ENCODE results near the gene WDR62. TPM values are rescaled to one million over a fixed set of nuclear protein-coding genes. Genes with fewer than 3 reads are reported as not detected.

Gene WDR62
- total RNA-seq, 1 experiment from 2014 or later: 29.6 TPM

DNA sequence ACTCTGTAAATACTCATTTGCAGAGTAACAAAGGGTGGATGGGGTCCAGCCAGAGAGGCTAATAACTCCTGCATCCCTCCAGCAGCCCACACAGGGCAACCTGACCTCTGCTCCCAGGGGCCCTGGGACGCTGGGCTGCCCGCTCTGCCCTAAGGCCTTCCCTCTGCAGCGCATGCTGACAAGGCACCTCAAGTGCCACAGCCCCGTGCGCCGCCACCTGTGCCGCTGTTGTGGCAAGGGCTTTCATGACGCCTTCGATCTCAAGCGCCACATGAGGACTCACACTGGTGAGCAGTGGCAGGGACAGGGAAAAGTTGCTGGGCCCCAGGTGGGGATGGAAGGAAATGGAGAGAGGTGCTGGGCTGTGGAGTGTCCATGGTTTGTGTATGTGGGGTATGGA, 58.0 kb downstream of the WDR62 start:
- CTCF ChIA-PET: no interaction called here
- BruUV-seq (replicated peaks): no TSS peak
- Mint-ChIP-seq H3K27ac (ENCODE audit: unreplicated experiment) (peak overlapping the region; percentile 5), H3K36me3 (ENCODE audit: insufficient read depth, unreplicated experiment) (peaks cover 59% of the 10 kb centered on the region), H3K4me3 (ENCODE audit: low read depth, unreplicated experiment) (peak overlapping the region; percentile 90), H3K4me1 (ENCODE audit: low read depth, unreplicated experiment) (peaks cover 38% of the 10 kb centered on the region), H3K27me3 (ENCODE audit: unreplicated experiment) (peaks cover 12% of the 10 kb centered on the region), H3K9me3 (ENCODE audit: low read depth, unreplicated experiment) (no peaks in the 10 kb centered on the region)
- TF ChIP-seq, protein P1, sequence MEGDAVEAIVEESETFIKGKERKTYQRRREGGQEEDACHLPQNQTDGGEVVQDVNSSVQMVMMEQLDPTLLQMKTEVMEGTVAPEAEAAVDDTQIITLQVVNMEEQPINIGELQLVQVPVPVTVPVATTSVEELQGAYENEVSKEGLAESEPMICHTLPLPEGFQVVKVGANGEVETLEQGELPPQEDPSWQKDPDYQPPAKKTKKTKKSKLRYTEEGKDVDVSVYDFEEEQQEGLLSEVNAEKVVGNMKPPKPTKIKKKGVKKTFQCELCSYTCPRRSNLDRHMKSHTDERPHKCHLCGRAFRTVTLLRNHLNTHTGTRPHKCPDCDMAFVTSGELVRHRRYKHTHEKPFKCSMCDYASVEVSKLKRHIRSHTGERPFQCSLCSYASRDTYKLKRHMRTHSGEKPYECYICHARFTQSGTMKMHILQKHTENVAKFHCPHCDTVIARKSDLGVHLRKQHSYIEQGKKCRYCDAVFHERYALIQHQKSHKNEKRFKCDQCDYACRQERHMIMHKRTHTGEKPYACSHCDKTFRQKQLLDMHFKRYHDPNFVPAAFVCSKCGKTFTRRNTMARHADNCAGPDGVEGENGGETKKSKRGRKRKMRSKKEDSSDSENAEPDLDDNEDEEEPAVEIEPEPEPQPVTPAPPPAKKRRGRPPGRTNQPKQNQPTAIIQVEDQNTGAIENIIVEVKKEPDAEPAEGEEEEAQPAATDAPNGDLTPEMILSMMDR (IDR thresholded peaks at IDR 0.05; ENCODE audit: unreplicated experiment): no peak
- intact Hi-C loops (cut with micrococcal nuclease; ENCODE audit: unreplicated experiment): no loop called here
- no peak for DNase-seq

DNA sequence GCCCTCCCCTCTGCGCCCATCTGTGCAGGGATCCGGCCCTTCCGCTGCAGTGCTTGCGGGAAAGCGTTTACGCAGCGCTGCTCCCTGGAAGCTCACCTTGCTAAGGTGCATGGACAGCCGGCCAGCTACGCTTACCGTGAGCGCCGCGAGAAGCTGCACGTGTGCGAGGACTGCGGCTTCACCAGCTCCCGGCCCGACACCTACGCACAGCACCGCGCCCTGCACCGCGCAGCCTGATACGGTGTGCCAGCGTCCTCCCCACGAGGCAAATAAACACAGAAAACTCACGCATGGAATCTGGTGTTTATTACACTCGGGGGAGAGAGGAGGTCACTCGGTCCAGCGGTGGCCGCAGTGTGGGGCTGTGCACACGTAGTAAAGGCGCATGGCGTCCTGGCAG, 58.7 kb downstream of the WDR62 start:
- H3K36me3 Mint-ChIP-seq (ENCODE audit: insufficient read depth, unreplicated experiment): peaks cover 59% of the 10 kb centered on the region
- TF ChIP-seq, protein P1 (IDR thresholded peaks at IDR 0.05; ENCODE audit: unreplicated experiment): no peak
- no TSS peak for BruUV-seq (replicated peaks)
- H3K27me3 Mint-ChIP-seq (ENCODE audit: unreplicated experiment): peaks cover 12% of the 10 kb centered on the region
- peaks cover 38% of the 10 kb centered on the region for H3K4me1 Mint-ChIP-seq (ENCODE audit: low read depth, unreplicated experiment)
- H3K27ac Mint-ChIP-seq (ENCODE audit: unreplicated experiment): peak overlapping the region; percentile 99
- intact Hi-C loops (cut with micrococcal nuclease; ENCODE audit: unreplicated experiment): no loop called here
- H3K4me3 Mint-ChIP-seq (ENCODE audit: low read depth, unreplicated experiment): peak overlapping the region; percentile 90
- no peaks in the 10 kb centered on the region for H3K9me3 Mint-ChIP-seq (ENCODE audit: low read depth, unreplicated experiment)
- CTCF ChIA-PET: no interaction called here
- no peak for DNase-seq

DNA sequence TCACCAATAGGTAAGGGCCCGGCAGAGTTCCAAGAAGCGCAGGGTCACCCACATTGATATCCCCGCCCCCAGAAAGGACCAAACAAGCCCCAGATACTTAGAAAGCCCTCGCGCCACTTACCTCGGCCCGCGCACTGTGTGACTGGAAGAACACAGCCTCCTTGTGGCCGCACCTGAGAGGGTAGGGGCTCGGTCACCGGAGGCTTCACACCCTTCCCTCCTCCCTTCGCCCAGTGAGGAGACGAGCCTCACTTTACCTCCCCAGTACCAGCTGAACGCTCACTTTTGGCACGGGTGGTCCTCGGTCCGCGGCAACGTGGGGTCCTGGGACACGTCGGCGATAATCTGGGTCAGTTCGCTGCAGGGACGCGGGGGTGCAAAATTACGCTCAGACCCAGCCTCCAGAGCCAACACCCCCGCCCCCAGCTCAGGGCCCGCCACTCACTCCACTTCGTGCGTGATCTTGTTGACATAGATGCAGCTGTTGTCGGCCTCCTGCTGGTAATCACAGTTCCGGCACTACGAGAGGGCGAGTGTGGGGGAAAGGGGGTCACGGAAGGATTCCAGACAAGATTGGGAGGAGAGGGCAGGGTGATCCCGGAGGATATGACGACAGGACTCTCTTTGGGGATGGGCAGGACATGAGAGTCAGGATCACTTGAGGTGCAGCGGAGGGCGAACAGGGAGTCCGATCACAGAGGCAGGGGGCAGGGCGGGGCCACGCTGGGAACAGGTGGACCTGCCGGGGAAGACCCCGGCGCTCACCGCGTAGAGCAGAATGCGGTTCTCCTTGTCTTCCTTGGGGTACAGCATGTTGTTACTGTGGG, 59.4 kb downstream of the WDR62 start:
- BruUV-seq (replicated peaks): TSS peak; percentile 67
- Mint-ChIP-seq H3K36me3 (ENCODE audit: insufficient read depth, unreplicated experiment) (peaks cover 64% of the 10 kb centered on the region), H3K9me3 (ENCODE audit: low read depth, unreplicated experiment) (no peaks in the 10 kb centered on the region), H3K4me3 (ENCODE audit: low read depth, unreplicated experiment) (peak overlapping the region; percentile 90), H3K4me1 (ENCODE audit: low read depth, unreplicated experiment) (peaks cover 38% of the 10 kb centered on the region), H3K27ac (ENCODE audit: unreplicated experiment) (peak overlapping the region; percentile 99), H3K27me3 (ENCODE audit: unreplicated experiment) (peaks cover 12% of the 10 kb centered on the region)
- TF ChIP-seq, protein P1 (IDR thresholded peaks at IDR 0.05; ENCODE audit: unreplicated experiment): no peak
- CTCF ChIA-PET: interaction anchor here (0.9 to 1.0 kb wide), 2 partner anchors 23 to 25 kb away, joined by 3 to 4 read pairs; no protein-coding TSS in a partner anchor
- DNase-seq: no peak
- intact Hi-C loops (cut with micrococcal nuclease; ENCODE audit: unreplicated experiment): no loop called here

DNA sequence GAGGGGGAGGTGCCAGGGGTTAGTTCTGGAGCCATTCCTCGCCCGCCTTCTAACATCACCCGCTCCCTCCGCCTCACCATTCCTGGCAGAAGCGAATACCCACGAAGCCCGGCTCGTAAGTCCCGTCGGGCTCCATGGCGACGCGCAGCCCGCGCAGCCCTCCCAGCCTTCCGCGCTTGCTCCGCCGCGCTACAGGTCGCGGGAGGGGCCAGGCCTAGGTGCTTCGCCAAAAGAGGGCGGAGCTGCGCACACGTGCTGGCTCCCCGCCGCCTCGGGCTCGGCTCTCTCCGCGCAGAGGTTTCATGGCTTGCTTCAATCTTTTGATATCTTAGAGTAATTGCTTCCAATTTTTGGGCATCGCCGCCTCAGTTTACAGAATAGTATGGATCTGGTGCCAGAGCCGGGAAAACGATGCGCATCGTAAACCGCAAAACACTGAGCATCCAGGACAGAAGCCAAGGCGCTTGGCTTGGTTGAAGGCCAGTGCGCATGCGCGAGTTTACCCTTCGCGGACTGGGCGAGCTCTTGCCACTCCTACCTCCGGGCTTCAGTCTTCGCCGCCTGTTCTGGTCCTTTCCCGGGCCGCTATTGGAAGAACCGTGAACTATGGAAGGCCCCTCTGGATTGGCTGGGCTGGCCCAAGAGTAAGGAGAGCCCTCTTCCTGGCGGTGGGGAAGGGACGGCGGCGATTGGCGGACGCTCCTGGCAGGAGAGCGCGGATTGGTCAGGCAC, 60.2 kb downstream of the WDR62 start, which contains the start of gene POLR2I:
Gene POLR2I (minus strand): TSS at position 155 of the 732 bp plus-strand sequence. CDS start 19 bp downstream, at position 136.
- Mint-ChIP-seq H3K27ac (ENCODE audit: unreplicated experiment) (peak within 1 kb of the TSS; percentile 99), H3K4me3 (ENCODE audit: low read depth, unreplicated experiment) (peak within 1 kb of the TSS; percentile 90), H3K27me3 (ENCODE audit: unreplicated experiment) (peaks cover 12% of the 10 kb centered on the region), H3K9me3 (ENCODE audit: low read depth, unreplicated experiment) (no peaks in the 10 kb centered on the region), H3K4me1 (ENCODE audit: low read depth, unreplicated experiment) (peaks cover 38% of the 10 kb centered on the region), H3K36me3 (ENCODE audit: insufficient read depth, unreplicated experiment) (peaks cover 67% of the 10 kb centered on the region)
- CTCF ChIA-PET: interaction anchor here (0.5 to 1.1 kb wide), 10 partner anchors 13 to 437 kb away, joined by 3 to 9 read pairs (median 4); partner anchors contain the start of genes ALKBH6 and THAP8
- BruUV-seq (replicated peaks): no TSS peak
- DNase-seq: peak; percentile 99
- intact Hi-C loops (cut with micrococcal nuclease; ENCODE audit: unreplicated experiment): loop anchor here (1.0 kb wide), 1 partner anchor 22 kb away; no protein-coding TSS in a partner anchor
- TF ChIP-seq, protein P1 (IDR thresholded peaks at IDR 0.05; ENCODE audit: unreplicated experiment): no peak
